Stimulated activated memory B cell treated with anti-CD40 and anti-IgM and Interleukin-4, amounts not matched to agents 10 μg/mL and 1 μg/mL and 100 μg/mL, for 72 hours (primary cell): ENCODE measurements around the gene MYMX.

Experiments
- ATAC-seq: fragments of 150-1000 bp; cut with Tn5 transposase; 2 replicates; pipeline ENCODE4 v1.10.0; 2021
- H3K27ac Mint-ChIP-seq: one replicate; pipeline ENCODE4 v1.8.0; 2022; ENCODE audit warnings: mild to moderate bottlenecking, mixed read lengths
- H3K27me3 Mint-ChIP-seq: one replicate; pipeline ENCODE4 v1.8.0; 2022; ENCODE audit warnings: mixed read lengths
- H3K36me3 Mint-ChIP-seq: one replicate; pipeline ENCODE4 v1.8.0; 2022; ENCODE audit warnings: mixed read lengths
- H3K4me1 Mint-ChIP-seq: one replicate; pipeline ENCODE4 v1.8.0; 2022; ENCODE audit warnings: mixed read lengths
- H3K4me3 Mint-ChIP-seq: one replicate; pipeline ENCODE4 v1.8.0; 2022; ENCODE audit warnings: mild to moderate bottlenecking, moderate library complexity, mixed read lengths
- H3K9me3 Mint-ChIP-seq: one replicate; pipeline ENCODE4 v1.8.0; 2022; ENCODE audit warnings: mixed read lengths

Gene MYMX

DNA sequence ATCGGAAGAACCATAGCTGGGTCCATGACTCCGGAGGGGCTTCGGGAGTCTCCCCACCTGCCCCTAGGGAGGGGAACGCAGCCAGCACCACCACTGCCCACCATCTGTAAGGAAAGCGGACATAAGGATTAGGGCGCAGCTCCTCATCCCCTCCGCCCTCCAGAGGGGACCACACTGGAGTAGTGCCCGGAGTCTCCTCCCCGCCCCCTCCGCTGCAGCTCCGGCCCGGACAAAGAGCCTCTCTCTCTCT is 40.0 kb downstream of the MYMX start:
- Mint-ChIP-seq H3K4me3 (peak overlapping the region; percentile 87), H3K27me3 (no peaks in the 10 kb centered on the region), H3K36me3 (peaks cover 89% of the 10 kb centered on the region), H3K9me3 (no peaks in the 10 kb centered on the region), H3K27ac (peak overlapping the region; percentile 98), H3K4me1 (peaks cover 89% of the 10 kb centered on the region)
- ATAC-seq, result no peak

GRCh38 chr6:44257025-44257752 is 40.5 kb downstream of the MYMX start, which contains the start of gene SLC35B2:
TSS of gene SLC35B2 (minus strand) at chr6:44257528. CDS start at chr6:44257410, 118 bp downstream.
- peaks cover 89% of the 10 kb centered on the region for H3K36me3 Mint-ChIP-seq
- H3K4me1 Mint-ChIP-seq, result peaks cover 89% of the 10 kb centered on the region
- peak within 1 kb of the TSS; percentile 98 for H3K27ac Mint-ChIP-seq
- ATAC-seq, result peak; percentile 75
- H3K27me3 Mint-ChIP-seq, result no peaks in the 10 kb centered on the region
- peak within 1 kb of the TSS; percentile 87 for H3K4me3 Mint-ChIP-seq
- H3K9me3 Mint-ChIP-seq, result no peaks in the 10 kb centered on the region

DNA sequence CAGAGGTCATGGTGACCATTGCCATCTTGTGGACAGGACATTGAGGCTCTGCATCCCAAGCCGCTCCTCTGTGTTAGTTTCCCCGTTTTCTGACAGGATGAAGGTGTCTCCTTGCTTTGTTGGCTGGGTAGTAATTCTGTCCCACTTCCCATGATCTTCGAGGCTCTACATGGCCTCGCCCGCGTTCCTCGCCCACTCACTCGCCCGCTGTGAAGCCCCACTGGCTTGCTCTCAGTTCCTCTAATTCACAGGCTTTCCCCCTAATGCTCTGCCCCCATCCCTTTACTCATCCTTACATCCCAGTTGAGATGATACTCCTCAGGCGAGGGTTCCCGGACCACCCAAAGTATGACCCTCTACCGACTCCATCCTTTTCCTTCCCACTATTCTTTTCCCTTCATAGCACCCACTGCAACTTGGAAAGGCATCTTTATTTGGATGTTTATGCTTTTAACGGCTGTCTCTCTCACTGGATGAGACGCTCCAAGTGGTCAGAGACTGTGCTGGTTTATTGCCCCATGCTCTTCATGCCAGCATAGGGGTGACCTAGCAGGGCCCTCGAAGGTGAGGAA is 41.1 kb downstream of the MYMX start:
- peak overlapping the region; percentile 82 for H3K4me3 Mint-ChIP-seq
- peaks cover 89% of the 10 kb centered on the region for H3K36me3 Mint-ChIP-seq
- H3K4me1 Mint-ChIP-seq, result peaks cover 91% of the 10 kb centered on the region
- ATAC-seq, result peak; percentile 47
- H3K9me3 Mint-ChIP-seq, result no peaks in the 10 kb centered on the region
- no peaks in the 10 kb centered on the region for H3K27me3 Mint-ChIP-seq
- peak overlapping the region; percentile 98 for H3K27ac Mint-ChIP-seq

DNA sequence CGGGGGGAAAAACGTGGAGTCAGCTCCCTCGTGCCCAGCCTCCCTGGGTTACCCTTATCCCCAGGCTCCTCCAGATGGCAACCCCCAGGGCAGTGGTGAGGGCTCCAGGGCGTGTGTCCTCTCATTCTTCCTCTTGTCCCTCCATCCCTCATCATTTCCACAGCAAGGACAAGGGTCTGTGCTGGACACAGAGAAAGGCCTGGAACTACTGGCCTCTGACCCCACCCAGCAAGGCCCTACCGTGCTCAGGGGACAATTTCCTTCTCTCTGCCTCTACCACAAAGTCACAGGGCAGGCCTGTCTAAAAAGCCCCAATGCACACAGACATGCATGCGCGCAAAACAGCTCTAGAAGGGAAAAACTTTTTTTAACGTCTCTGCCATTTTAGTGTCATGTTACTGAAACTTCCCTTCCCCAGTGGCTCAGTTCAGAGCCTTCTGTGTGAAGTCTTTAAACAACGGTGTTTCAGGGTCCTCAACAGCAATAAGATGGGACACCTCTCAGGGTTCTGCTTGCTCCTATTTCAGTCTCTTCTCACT is 41.7 kb downstream of the MYMX start:
- Mint-ChIP-seq H3K9me3 (no peaks in the 10 kb centered on the region), H3K4me1 (peaks cover 89% of the 10 kb centered on the region)

GRCh38 chr6:44258921-44259320 is 42.2 kb downstream of the MYMX start:
- Mint-ChIP-seq H3K4me1 (peaks cover 85% of the 10 kb centered on the region), H3K4me3 (peak overlapping the region; percentile 82), H3K27ac (peak overlapping the region; percentile 98), H3K27me3 (no peaks in the 10 kb centered on the region), H3K36me3 (peaks cover 89% of the 10 kb centered on the region), H3K9me3 (no peaks in the 10 kb centered on the region)
- no peak for ATAC-seq

More for the DNA sequence above, 41.7 kb downstream of the MYMX start:
- peak; percentile 9 for ATAC-seq
- H3K4me3 Mint-ChIP-seq, result peak overlapping the region; percentile 82
- H3K27ac Mint-ChIP-seq, result peak overlapping the region; percentile 98
- H3K27me3 Mint-ChIP-seq, result no peaks in the 10 kb centered on the region
- peaks cover 89% of the 10 kb centered on the region for H3K36me3 Mint-ChIP-seq

- peak; percentile 0 for ATAC-seq
- Mint-ChIP-seq H3K36me3 (peaks cover 89% of the 10 kb centered on the region), H3K27ac (peak overlapping the region; percentile 98), H3K4me3 (peak overlapping the region; percentile 100), H3K27me3 (no peaks in the 10 kb centered on the region), H3K9me3 (no peaks in the 10 kb centered on the region), H3K4me1 (peaks cover 78% of the 10 kb centered on the region)
These were observed 43.3 kb downstream of the MYMX start for GRCh38 chr6:44260011-44260410.

- H3K27ac Mint-ChIP-seq, result peak overlapping the region; percentile 98
- H3K27me3 Mint-ChIP-seq, result no peaks in the 10 kb centered on the region
- peak; percentile 37 for ATAC-seq
- no peaks in the 10 kb centered on the region for H3K9me3 Mint-ChIP-seq
- peaks cover 72% of the 10 kb centered on the region for H3K4me1 Mint-ChIP-seq
- peaks cover 84% of the 10 kb centered on the region for H3K36me3 Mint-ChIP-seq
- peak overlapping the region; percentile 100 for H3K4me3 Mint-ChIP-seq
These were observed 43.9 kb downstream of the MYMX start for GRCh38 chr6:44260451-44261297.

DNA sequence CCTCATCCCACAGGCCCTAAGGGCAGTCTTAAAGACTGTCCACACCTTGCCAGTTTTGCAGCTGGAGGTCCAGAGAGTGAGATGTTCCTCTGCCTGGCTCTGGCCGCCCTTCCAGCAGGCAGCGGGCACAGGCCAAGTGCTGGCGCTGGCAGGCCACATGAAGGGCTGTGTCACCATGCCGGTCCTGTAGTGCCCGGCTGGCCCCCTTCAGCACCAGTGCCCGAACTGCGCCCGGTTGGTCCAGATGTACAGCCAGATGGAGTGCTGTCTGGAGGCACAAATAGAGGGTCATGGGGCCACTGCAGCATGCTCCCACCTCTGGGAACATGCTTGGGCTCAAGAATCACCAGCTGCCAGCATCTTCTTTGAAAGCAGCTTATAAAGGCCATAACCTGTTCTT is 44.9 kb downstream of the MYMX start:
- Mint-ChIP-seq H3K4me1 (peaks cover 71% of the 10 kb centered on the region), H3K36me3 (peaks cover 75% of the 10 kb centered on the region), H3K9me3 (no peaks in the 10 kb centered on the region), H3K27ac (peak overlapping the region; percentile 98), H3K4me3 (peak overlapping the region; percentile 100), H3K27me3 (no peaks in the 10 kb centered on the region)
- ATAC-seq, result no peak

DNA sequence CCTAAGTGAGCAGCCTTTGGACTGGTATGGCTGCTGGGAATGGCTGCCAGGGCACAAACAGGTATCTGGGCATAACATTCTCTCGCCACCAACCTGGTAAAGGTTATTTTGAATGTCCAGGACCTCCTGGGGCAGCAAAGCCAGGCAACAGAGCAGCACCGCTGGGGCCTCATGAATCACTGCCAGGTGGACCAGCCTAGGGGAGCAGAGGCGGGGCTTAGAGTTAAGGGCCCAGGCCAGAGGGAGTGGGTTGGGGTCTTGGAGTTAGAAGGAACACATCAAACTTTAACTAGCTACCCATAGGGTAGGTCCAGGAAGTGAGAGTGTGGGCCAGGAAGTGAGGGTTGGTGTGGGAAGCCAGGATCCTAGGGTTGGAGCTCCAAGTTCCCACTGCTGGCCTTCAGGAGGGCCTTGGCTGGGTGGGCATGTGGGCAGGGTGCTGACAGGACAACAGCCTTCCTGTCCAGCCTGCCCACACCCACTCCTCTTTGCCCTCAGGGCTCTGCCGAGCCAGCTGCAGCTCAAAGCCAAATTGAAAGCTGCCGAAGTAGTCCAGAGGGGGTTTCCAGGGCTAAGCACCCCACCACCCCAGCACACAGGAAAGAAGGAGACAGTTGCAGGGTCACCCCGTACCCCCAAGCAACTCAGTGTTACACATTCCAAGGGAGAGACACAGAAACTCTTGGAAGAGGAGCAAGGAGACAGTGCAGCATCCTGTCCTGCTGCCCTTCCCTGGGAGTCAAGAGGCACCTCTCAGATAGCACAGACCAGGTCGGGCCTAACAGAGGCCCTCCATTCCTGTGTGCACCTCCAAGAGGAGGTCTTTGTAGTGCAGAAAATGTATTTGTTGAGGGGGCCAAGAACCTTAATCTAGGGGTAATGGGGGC is 46.0 kb downstream of the MYMX start:
- ATAC-seq, result peak; percentile 0
- Mint-ChIP-seq H3K4me1 (peaks cover 72% of the 10 kb centered on the region), H3K27ac (peak overlapping the region; percentile 98), H3K27me3 (no peaks in the 10 kb centered on the region), H3K36me3 (peaks cover 71% of the 10 kb centered on the region), H3K9me3 (no peaks in the 10 kb centered on the region), H3K4me3 (peak overlapping the region; percentile 100)

- H3K27ac Mint-ChIP-seq, result peak overlapping the region; percentile 98
- H3K9me3 Mint-ChIP-seq, result no peaks in the 10 kb centered on the region
- H3K27me3 Mint-ChIP-seq, result no peaks in the 10 kb centered on the region
- H3K36me3 Mint-ChIP-seq, result peaks cover 63% of the 10 kb centered on the region
- H3K4me1 Mint-ChIP-seq, result peaks cover 64% of the 10 kb centered on the region
- peak; percentile 29 for ATAC-seq
- H3K4me3 Mint-ChIP-seq, result peak overlapping the region; percentile 100
These were observed 46.8 kb downstream of the MYMX start for GRCh38 chr6:44263354-44264100.

GRCh38 chr6:44264154-44265006 is 47.7 kb downstream of the MYMX start:
- Mint-ChIP-seq H3K4me1 (peaks cover 63% of the 10 kb centered on the region), H3K27me3 (no peaks in the 10 kb centered on the region), H3K27ac (peak overlapping the region; percentile 98), H3K9me3 (no peaks in the 10 kb centered on the region), H3K4me3 (peak overlapping the region; percentile 100), H3K36me3 (peaks cover 55% of the 10 kb centered on the region)
- peak; percentile 70 for ATAC-seq

GRCh38 chr6:44265007-44265721 is 48.4 kb downstream of the MYMX start, which contains the start of gene NFKBIE:
TSS of gene NFKBIE (minus strand) at chr6:44265551. CDS start at chr6:44265346, 205 bp downstream.
- ATAC-seq, result peak; percentile 67
- H3K9me3 Mint-ChIP-seq, result no peaks in the 10 kb centered on the region
- H3K4me3 Mint-ChIP-seq, result peak within 1 kb of the TSS; percentile 100
- H3K4me1 Mint-ChIP-seq, result peaks cover 66% of the 10 kb centered on the region
- H3K27me3 Mint-ChIP-seq, result peaks cover 6% of the 10 kb centered on the region
- H3K27ac Mint-ChIP-seq, result peak within 1 kb of the TSS; percentile 98
- H3K36me3 Mint-ChIP-seq, result peaks cover 50% of the 10 kb centered on the region
